Subcutaneous abdominal adipose tissue (tissue), 5 donors: ENCODE measurements around the gene TUBB1.
"Not testable (repeated sequence)": the region's sequence is repeated elsewhere in the genome, so short reads cannot be mapped to it uniquely, and the experiment has no call there.

Source experiments
- H3K27ac ChIP-seq: one replicate; pipeline ENCODE4 v1.7.0; 2013; ENCODE audit warnings: low read depth, mild to moderate bottlenecking, inconsistent platforms, low read length, moderate library complexity
- H3K27me3 ChIP-seq, 5 donors: one replicate each; pipeline ENCODE4 v1.7.0; 2013; ENCODE audit warnings: low read length in 5 of 5, inconsistent platforms in 1 of 5; ENCODE audit not compliant: control insufficient read depth in 5 of 5, insufficient read depth in 4 of 5
- H3K36me3 ChIP-seq, 5 donors: one replicate each; pipeline ENCODE4 v1.7.0; 2013; ENCODE audit warnings: low read length in 5 of 5; ENCODE audit not compliant: control insufficient read depth in 5 of 5, insufficient read depth in 5 of 5
- H3K4me1 ChIP-seq, 5 donors: one replicate each; pipeline ENCODE4 v1.7.0; 2013; ENCODE audit warnings: low read length in 5 of 5, mild to moderate bottlenecking in 3 of 5, moderate library complexity in 1 of 5; ENCODE audit not compliant: control insufficient read depth in 5 of 5, insufficient read depth in 5 of 5
- H3K4me3 ChIP-seq, 5 donors: one replicate each; pipeline ENCODE4 v1.7.0; 2013; ENCODE audit warnings: low read length in 5 of 5, low read depth in 1 of 5
- H3K9ac ChIP-seq, 5 donors: one replicate each; pipeline ENCODE4 v1.7.0; 2013; ENCODE audit warnings: low read length in 5 of 5, mild to moderate bottlenecking in 4 of 5, moderate library complexity in 3 of 5
- H3K9me3 ChIP-seq, 5 donors: one replicate each; pipeline ENCODE4 v1.7.0; 2013; ENCODE audit warnings: low read length in 5 of 5; ENCODE audit not compliant: control insufficient read depth in 5 of 5
- donor health status: healthy.
- donor health status: healthy.
- donor health status: healthy.
- donor health status: healthy.
- donor health status: healthy.

TUBB1 gene

DNA sequence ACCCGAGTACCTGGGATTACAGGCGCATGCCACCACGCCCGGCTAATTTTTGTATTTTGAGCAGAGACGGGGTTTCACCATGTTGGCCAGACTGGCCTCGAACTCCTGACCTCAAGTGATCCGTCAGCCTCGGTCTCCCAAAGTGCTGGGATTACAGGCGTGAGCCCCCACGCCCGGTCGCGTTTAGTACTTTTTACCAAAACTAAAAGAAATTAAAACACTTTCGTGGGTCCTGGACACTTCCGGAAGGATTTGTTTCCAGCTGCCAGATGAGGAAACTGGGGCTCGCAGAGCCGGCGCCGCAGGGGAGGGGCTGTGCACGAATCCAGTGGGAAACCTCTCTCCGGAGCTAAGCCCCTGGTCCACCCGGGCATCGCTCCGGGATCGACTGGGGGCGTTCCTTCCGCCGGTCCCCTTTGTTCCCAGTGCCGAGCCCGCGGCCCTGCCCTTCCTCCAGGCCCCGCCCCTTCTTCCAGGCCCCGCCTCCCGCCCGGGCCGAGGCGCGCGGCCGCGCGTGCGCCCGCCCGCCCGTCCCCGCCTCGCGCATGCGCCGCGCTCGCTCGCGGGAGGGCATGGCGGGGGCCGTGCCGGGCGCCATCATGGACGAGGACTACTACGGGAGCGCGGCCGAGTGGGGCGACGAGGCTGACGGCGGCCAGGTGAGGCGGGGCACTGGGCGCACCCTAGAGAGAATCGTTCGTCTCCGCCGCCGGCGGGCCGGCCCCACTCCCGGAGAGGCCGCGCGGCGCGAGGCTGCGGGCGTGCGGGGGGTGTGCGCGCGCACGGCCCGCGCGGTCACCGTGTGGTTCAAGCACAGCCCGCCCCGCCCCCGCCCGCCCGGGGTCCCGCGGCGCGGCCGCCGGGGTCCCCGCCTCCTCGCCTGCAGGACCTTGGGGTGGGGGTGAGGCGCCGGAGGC is 38.3 kb upstream of the TUBB1 start, which contains the start of gene NELFCD:
Gene NELFCD, plus strand, starts transcription at position 546 of the 917 bp plus-strand sequence. Its CDS starts 54 bp downstream, at position 600.
- Histone ChIP-seq H3K9me3 (peaks cover 0 to 8% (median 4%) of the 10 kb centered on the region in 5 donors), H3K4me3 (peak within 1 kb of the TSS; percentile 63 to 94 (median 80)), H3K9ac (peak within 1 kb of the TSS; percentile 55 to 87 (median 78)), H3K36me3 (peaks cover 0 to 3% (median 0%) of the 10 kb centered on the region in 5 donors), H3K27me3 (no peaks in the 10 kb centered on the region), H3K27ac (peak within 1 kb of the TSS; percentile 50), H3K4me1 (peaks cover 0 to 43% (median 37%) of the 10 kb centered on the region in 5 donors)

DNA sequence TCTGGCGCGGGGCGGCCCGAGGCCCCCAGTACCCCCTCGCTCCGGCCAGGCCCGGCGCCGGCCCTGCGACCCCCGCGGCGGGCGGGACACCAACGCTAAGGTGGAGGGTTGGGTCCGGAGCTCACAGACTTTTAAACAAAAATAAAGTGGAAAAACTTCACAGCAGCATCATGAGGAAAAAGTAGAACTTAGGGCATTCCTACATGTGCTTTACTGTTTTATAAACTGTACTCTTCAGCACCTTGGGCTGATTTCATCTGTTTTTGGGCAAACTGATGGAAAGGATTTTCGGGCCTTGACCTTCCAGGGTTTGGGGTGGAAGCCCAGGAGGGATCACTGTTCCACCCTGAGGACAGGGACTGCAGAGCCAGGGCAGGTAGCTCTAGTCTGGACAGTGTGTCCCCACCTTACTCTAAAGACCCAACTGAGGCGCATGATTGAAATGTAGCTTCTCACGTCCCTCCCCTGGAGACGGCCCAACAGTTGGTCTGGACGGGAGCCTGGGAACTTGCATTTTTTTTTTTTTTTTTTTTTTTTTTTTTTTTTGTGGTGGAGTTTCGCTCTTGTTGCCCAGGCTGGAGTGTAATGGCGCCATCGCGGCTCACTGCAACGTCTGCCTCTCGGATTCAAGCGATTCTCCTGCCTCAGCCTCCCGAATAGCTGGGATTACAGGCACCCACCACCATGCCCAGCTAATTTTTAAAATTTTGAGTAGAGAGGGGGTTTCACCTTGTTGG is 37.4 kb upstream of the TUBB1 start:
- peaks cover 0 to 43% (median 37%) of the 10 kb centered on the region in 5 donors for H3K4me1 ChIP-seq
- H3K27me3 ChIP-seq: no peaks in the 10 kb centered on the region
- peak overlapping the region; percentile 55 to 87 (median 78) for H3K9ac ChIP-seq
- peaks cover 0 to 9% (median 6%) of the 10 kb centered on the region in 5 donors for H3K36me3 ChIP-seq
- H3K27ac ChIP-seq: peak overlapping the region; percentile 50
- peak overlapping the region; percentile 63 to 94 (median 80) for H3K4me3 ChIP-seq
- H3K9me3 ChIP-seq: no peaks in the 10 kb centered on the region

DNA sequence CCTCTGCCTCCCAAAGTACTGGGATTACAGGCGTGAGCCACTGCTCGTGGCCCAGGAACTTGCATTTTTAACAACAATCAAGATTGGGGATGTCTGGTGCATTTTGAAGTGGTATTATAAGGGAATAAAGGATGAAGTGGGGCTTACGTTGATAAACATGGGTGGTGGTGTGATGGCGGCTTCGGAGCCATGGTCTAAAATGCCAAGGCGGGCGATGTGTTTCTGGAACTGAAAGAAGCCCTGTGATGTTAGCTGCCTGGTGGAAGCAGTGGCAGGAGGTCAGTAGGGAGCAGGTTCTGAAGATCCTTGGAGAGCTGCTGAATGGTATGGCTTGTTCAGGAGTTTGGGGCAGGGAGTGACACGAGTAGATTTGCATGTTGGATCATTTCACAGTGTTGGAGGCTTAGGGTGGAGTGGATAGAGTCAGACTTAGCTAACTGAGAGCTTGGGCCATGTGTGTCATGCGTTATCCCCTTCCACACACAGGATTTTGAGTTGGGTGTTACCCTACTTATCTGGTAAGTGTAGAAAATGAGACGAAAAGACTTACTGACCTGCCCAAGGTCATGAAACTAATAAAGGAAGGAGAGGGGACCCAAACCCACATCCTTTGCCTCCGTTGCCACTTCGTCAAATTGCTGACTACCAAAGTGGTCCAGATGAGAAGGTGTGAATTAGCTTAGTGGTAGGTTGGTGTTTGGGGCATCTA is 36.7 kb upstream of the TUBB1 start:
- peak overlapping the region; percentile 16 for H3K27ac ChIP-seq
- peaks cover 0 to 43% (median 37%) of the 10 kb centered on the region in 5 donors for H3K4me1 ChIP-seq
- H3K27me3 ChIP-seq: no peaks in the 10 kb centered on the region
- peaks cover 0 to 17% (median 13%) of the 10 kb centered on the region in 5 donors for H3K36me3 ChIP-seq
- peak overlapping the region in 1 of 5 donors; percentile 23 for H3K9ac ChIP-seq
- H3K4me3 ChIP-seq: peak overlapping the region in 4 of 5 donors; percentile 30 to 94 (median 57)
- no peaks in the 10 kb centered on the region for H3K9me3 ChIP-seq

DNA sequence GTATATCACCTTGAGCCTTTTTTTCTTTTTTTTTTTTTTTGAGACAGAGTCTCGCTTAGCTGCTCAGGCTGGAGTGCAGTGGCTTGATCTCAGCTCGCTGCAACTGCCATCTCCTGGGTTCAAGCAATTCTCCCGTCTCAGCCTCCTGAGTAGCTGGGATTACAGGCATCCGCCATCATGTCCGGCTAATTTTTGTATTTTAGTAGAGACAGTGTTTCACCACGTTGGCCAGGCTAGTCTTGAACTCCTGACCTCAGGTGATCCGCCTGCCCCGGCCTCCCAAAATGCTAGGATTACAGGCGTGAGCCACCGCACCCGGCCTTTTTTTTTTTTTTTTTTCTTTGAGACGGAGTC is 36.1 kb upstream of the TUBB1 start:
- H3K9me3 ChIP-seq: not testable (repeated sequence)

DNA sequence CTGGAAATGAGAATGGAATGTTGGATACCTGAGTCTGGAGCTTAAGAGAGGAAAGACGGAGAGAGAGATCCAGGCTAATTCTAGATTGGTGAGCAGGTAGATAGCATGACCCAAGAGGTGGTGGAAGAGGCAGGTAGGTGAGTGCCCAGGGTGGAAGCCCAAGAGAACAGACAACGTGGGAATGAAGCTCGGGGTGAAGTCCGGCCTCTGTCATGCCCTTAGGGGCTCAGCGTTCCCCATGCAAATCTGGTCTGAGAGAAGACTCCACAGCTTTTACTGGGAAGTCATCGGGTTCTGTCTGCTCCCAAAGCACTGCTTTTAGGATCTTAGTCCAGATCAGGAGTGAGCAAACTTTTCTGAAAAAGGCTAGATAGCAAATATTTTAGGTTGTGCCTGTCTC is 34.5 kb upstream of the TUBB1 start:
- Histone ChIP-seq H3K4me3 (no peak overlapping the region), H3K27ac (no peak overlapping the region), H3K27me3 (no peaks in the 10 kb centered on the region), H3K9me3 (no peaks in the 10 kb centered on the region), H3K36me3 (peaks cover 0 to 38% (median 35%) of the 10 kb centered on the region in 5 donors), H3K4me1 (peaks cover 0 to 43% (median 37%) of the 10 kb centered on the region in 5 donors), H3K9ac (no peak overlapping the region)

More for the DNA sequence above, 36.1 kb upstream of the TUBB1 start:
- Histone ChIP-seq H3K36me3 (peaks cover 0 to 22% (median 19%) of the 10 kb centered on the region in 5 donors), H3K4me1 (peaks cover 0 to 43% (median 37%) of the 10 kb centered on the region in 5 donors)
- not testable (repeated sequence) for H3K27me3 ChIP-seq, H3K4me3 ChIP-seq, H3K27ac ChIP-seq, H3K9ac ChIP-seq

DNA sequence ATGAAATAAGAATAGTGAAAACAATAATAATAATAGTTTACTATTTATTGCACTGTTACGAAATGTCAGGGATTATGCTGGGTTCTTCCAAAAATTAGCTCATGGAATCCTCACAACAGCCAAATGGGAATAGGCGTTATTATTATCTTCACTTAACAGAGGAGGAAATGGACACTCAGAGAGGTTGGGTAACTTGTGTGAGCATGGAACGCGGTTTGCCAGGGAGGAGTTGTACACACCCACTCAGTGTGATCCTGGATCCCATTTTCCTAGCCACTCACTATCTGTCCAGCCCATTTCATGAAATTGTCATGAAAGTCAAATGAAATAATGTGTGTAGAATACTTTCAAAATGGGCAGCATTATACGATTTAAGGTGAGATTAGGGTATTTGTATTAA is 33.6 kb upstream of the TUBB1 start:
- Histone ChIP-seq H3K9ac (no peak overlapping the region), H3K27ac (no peak overlapping the region), H3K36me3 (peaks cover 3 to 47% (median 42%) of the 10 kb centered on the region in 5 donors), H3K9me3 (no peaks in the 10 kb centered on the region), H3K27me3 (no peaks in the 10 kb centered on the region), H3K4me1 (peaks cover 0 to 41% (median 37%) of the 10 kb centered on the region in 5 donors), H3K4me3 (no peak overlapping the region)

DNA sequence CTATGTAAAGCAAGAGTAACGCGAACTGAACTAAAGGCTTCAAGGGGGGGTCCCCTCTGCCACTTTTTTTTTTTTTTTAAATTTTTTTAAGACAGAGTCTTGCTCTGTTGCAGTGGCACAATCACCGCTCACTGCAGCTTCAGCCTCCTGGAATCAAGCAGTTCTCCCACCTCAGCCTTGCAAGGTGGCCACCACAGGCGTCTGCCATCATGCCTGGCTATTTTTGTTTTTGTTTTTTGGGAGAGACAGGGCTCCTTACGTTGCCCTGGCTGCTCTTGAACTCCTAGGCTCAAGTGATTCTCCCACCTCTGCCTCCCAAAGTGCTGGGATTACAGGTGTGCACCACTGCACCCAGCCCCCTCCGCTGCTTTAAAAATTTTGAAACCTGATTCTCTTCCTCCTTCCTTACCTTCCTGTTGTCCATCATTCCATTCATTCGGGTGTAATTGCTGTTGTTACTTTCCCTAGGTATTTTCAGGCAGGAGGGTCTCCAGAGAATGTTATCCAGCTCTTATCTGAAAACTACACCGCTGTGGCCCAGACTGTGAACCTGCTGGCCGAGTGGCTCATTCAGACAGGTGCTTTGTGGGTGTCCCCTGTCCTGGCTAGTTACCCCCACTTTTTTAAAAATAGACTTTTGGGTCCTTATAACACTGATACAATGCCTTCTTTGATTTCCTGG is 32.8 kb upstream of the TUBB1 start:
- Histone ChIP-seq H3K4me3 (no peak overlapping the region), H3K36me3 (peaks cover 5 to 55% (median 49%) of the 10 kb centered on the region in 5 donors), H3K9me3 (no peaks in the 10 kb centered on the region), H3K27me3 (no peaks in the 10 kb centered on the region), H3K27ac (no peak overlapping the region), H3K4me1 (peaks cover 0 to 41% (median 37%) of the 10 kb centered on the region in 5 donors), H3K9ac (no peak overlapping the region)

DNA sequence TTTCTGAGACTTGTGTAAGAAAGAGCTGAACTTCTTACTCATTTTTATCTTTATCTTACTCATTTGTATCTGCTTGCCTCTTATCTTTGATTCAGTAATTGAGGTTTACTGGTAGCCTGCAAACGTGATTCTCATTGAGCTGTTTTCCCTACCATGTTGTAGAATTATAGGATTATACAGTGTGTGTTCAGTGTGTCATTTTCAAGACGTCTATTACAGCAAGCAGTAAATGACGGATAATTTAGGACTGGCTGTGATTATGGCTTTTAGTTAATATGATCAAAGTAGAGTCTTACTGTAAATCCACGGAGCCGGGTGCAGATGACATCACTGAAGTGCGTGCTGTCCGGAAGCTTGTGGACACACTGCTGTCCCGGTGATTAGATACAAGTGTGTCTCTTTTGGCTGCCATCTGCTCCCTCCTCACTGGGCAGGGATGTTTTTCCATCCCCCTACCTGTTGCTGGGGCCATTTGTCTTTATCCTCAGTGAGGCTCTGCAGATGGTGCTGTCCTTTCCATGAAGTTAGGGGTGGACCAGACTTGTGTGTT is 32.2 kb upstream of the TUBB1 start:
- Histone ChIP-seq H3K36me3 (peaks cover 9 to 61% (median 55%) of the 10 kb centered on the region in 5 donors), H3K4me1 (peaks cover 0 to 36% (median 33%) of the 10 kb centered on the region in 5 donors), H3K4me3 (no peak overlapping the region), H3K9ac (no peak overlapping the region), H3K9me3 (no peaks in the 10 kb centered on the region), H3K27me3 (no peaks in the 10 kb centered on the region), H3K27ac (no peak overlapping the region)
